H1 (cell line): ENCODE measurements around the gene CHD9. TPM values are rescaled to one million over a fixed set of nuclear protein-coding genes. Genes with fewer than 3 reads are reported as not detected.

Experiments used
- KDM1A ChIP-seq: fragments of 200-600, 300-600 bp; sonication (generic); IDR thresholded peaks from 2 replicates; pipeline ENCODE4 v1.7.1; 2016; ENCODE audit warnings: mild to moderate bottlenecking, low read length, borderline replicate concordance
- polyA plus RNA-seq, 7 experiments: library from polyadenylated mRNA; depleted of rRNA in 3 of 7; stranded (reverse) in 5 of 7; unstranded in 2 of 7; fragments of >200 nt in 5 of 7; fragments of 200-250 nt in 2 of 7; gene quantifications; 1 replicate in 5 of 7; 2 replicates in 1 of 7; 4 replicates in 1 of 7; pipeline versions ENCODE4 v1.2.1 to v1.2.3, GENCODE V29; 2011 to 2013; ENCODE audit warnings: missing spikeins in 2 of 7, mixed read lengths in 2 of 7
- total RNA-seq: library from RNA; stranded (reverse); fragmentation: NEBNext Ultra II Directional; extraction: Animal tissue kit (Norgen Biotek cat#: 25700); gene quantifications from 2 replicates; pipeline ENCODE4 v1.2.1, GENCODE V29; 2021
- TF ChIP-seq, protein P1 (sequence below): fragments of 300-600 bp; sonication (generic); IDR thresholded peaks from 2 replicates; pipeline ENCODE4 v1.7.1; 2012; ENCODE audit warnings: low read length, moderate library complexity, mild to moderate bottlenecking, inconsistent platforms; ENCODE audit not compliant: insufficient replicate concordance

CHD9 gene
- total and polyA plus RNA-seq, 2 of the 8 experiments (the other 6 are each of a cell fraction or from before 2014, with no cell fraction given): 9.9 to 32.4 TPM

- TF ChIP-seq, protein P1, sequence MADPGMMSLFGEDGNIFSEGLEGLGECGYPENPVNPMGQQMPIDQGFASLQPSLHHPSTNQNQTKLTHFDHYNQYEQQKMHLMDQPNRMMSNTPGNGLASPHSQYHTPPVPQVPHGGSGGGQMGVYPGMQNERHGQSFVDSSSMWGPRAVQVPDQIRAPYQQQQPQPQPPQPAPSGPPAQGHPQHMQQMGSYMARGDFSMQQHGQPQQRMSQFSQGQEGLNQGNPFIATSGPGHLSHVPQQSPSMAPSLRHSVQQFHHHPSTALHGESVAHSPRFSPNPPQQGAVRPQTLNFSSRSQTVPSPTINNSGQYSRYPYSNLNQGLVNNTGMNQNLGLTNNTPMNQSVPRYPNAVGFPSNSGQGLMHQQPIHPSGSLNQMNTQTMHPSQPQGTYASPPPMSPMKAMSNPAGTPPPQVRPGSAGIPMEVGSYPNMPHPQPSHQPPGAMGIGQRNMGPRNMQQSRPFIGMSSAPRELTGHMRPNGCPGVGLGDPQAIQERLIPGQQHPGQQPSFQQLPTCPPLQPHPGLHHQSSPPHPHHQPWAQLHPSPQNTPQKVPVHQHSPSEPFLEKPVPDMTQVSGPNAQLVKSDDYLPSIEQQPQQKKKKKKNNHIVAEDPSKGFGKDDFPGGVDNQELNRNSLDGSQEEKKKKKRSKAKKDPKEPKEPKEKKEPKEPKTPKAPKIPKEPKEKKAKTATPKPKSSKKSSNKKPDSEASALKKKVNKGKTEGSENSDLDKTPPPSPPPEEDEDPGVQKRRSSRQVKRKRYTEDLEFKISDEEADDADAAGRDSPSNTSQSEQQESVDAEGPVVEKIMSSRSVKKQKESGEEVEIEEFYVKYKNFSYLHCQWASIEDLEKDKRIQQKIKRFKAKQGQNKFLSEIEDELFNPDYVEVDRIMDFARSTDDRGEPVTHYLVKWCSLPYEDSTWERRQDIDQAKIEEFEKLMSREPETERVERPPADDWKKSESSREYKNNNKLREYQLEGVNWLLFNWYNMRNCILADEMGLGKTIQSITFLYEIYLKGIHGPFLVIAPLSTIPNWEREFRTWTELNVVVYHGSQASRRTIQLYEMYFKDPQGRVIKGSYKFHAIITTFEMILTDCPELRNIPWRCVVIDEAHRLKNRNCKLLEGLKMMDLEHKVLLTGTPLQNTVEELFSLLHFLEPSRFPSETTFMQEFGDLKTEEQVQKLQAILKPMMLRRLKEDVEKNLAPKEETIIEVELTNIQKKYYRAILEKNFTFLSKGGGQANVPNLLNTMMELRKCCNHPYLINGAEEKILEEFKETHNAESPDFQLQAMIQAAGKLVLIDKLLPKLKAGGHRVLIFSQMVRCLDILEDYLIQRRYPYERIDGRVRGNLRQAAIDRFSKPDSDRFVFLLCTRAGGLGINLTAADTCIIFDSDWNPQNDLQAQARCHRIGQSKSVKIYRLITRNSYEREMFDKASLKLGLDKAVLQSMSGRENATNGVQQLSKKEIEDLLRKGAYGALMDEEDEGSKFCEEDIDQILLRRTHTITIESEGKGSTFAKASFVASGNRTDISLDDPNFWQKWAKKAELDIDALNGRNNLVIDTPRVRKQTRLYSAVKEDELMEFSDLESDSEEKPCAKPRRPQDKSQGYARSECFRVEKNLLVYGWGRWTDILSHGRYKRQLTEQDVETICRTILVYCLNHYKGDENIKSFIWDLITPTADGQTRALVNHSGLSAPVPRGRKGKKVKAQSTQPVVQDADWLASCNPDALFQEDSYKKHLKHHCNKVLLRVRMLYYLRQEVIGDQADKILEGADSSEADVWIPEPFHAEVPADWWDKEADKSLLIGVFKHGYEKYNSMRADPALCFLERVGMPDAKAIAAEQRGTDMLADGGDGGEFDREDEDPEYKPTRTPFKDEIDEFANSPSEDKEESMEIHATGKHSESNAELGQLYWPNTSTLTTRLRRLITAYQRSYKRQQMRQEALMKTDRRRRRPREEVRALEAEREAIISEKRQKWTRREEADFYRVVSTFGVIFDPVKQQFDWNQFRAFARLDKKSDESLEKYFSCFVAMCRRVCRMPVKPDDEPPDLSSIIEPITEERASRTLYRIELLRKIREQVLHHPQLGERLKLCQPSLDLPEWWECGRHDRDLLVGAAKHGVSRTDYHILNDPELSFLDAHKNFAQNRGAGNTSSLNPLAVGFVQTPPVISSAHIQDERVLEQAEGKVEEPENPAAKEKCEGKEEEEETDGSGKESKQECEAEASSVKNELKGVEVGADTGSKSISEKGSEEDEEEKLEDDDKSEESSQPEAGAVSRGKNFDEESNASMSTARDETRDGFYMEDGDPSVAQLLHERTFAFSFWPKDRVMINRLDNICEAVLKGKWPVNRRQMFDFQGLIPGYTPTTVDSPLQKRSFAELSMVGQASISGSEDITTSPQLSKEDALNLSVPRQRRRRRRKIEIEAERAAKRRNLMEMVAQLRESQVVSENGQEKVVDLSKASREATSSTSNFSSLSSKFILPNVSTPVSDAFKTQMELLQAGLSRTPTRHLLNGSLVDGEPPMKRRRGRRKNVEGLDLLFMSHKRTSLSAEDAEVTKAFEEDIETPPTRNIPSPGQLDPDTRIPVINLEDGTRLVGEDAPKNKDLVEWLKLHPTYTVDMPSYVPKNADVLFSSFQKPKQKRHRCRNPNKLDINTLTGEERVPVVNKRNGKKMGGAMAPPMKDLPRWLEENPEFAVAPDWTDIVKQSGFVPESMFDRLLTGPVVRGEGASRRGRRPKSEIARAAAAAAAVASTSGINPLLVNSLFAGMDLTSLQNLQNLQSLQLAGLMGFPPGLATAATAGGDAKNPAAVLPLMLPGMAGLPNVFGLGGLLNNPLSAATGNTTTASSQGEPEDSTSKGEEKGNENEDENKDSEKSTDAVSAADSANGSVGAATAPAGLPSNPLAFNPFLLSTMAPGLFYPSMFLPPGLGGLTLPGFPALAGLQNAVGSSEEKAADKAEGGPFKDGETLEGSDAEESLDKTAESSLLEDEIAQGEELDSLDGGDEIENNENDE: no peak
- no peak for TF ChIP-seq KDM1A
Observed at GRCh38 chr16:53115047-53115446, 60.3 kb downstream of the CHD9 start (continued).
